Hepatocyte (in vitro differentiated cells): ENCODE data around the gene NGEF. TPM values are rescaled to one million over a fixed set of nuclear protein-coding genes. Genes with fewer than 3 reads are reported as not detected.

Experiments
- DNase-seq: peaks from one replicate; pipeline ENCODE4 v3.0.0-alpha.2; 2016; ENCODE audit warnings: low spot score
- H2AFZ ChIP-seq: fragments of 200-600 bp; sonication (generic); 2 replicates; pipeline ENCODE4 v1.6.0; 2016; ENCODE audit warnings: antibody characterized with exemption, mild to moderate bottlenecking
- H3K27ac ChIP-seq: fragments of 200-600 bp; sonication (generic); 2 replicates; pipeline ENCODE4 v1.5.1; 2016; ENCODE audit warnings: mild to moderate bottlenecking
- H3K27me3 ChIP-seq: fragments of 200-600 bp; sonication (generic); 2 replicates; pipeline ENCODE4 v1.6.1; 2016
- H3K36me3 ChIP-seq: fragments of 200-600 bp; sonication (generic); replicated peaks from 2 replicates; pipeline ENCODE4 v1.5.1; 2016; ENCODE audit warnings: low read depth; ENCODE audit not compliant: insufficient read depth
- H3K4me1 ChIP-seq: fragments of 200-600 bp; sonication (generic); 2 replicates; pipeline ENCODE4 v1.5.1; 2016; ENCODE audit warnings: mild to moderate bottlenecking, moderate library complexity; ENCODE audit not compliant: insufficient read depth
- H3K4me2 ChIP-seq: fragments of 200-600 bp; sonication (generic); 2 replicates; pipeline ENCODE4 v1.6.0; 2016
- H3K4me3 ChIP-seq: fragments of 200-600 bp; sonication (generic); 2 replicates; pipeline ENCODE4 v1.5.1; 2016; ENCODE audit warnings: mild to moderate bottlenecking
- H3K79me2 ChIP-seq: fragments of 200-600 bp; sonication (generic); 2 replicates; pipeline ENCODE4 v1.6.0; 2017; ENCODE audit warnings: mild to moderate bottlenecking
- H3K9me2 ChIP-seq: fragments of 200-600 bp; sonication (generic); replicated peaks from 2 replicates; pipeline ENCODE4 v1.6.0; 2017; ENCODE audit warnings: mild to moderate bottlenecking; ENCODE audit not compliant: insufficient read depth
- H3K9me3 ChIP-seq: fragments of 200-600 bp; sonication (generic); 2 replicates; pipeline ENCODE4 v1.5.1; 2016; ENCODE audit warnings: low read depth, mild to moderate bottlenecking
- H4K20me1 ChIP-seq: fragments of 200-600 bp; sonication (generic); 2 replicates; pipeline ENCODE4 v1.6.0; 2016; ENCODE audit warnings: mild to moderate bottlenecking; ENCODE audit not compliant: insufficient read depth, poor library complexity, severe bottlenecking
- EZH2 ChIP-seq: fragments of 200-600 bp; sonication (generic); IDR thresholded peaks from 2 replicates; pipeline ENCODE4 v1.6.1; 2016; ENCODE audit warnings: antibody characterized with exemption, mild to moderate bottlenecking, borderline replicate concordance
- EZH2phosphoT487 ChIP-seq: fragments of 200-600 bp; sonication (generic); IDR thresholded peaks from one replicate; pipeline ENCODE4 v1.6.1; 2018; ENCODE audit warnings: antibody characterized with exemption, mild to moderate bottlenecking, low read depth, moderate library complexity; ENCODE audit not compliant: unreplicated experiment, severe bottlenecking
- WGBS: methylation state at CpG from one replicate; pipeline ENCODE4 v1.1.6; 2016; ENCODE audit warnings: low lambda C conversion rate; ENCODE audit errors: missing lambda C conversion rate; 5-methylcytosine and 5-hydroxymethylcytosine counted together
- polyA plus RNA-seq: library from polyadenylated mRNA; unstranded; fragments of >200 nt; fragmentation: Nextera tagmentation; extraction: Ambion mirVana; gene quantifications from 2 replicates; pipeline ENCODE4 v1.2.1, GENCODE V29; 2016
- total RNA-seq: library from RNA; depleted of rRNA; stranded (reverse); fragments of >200 nt; gene quantifications from 2 replicates; pipeline ENCODE4 v1.2.3, GENCODE V29; 2014
- TF ChIP-seq, protein P1 (sequence below): fragments of 200-600 bp; sonication (generic); IDR thresholded peaks from 2 replicates; pipeline ENCODE4 v1.5.1; 2016; ENCODE audit warnings: antibody characterized with exemption, mild to moderate bottlenecking; ENCODE audit not compliant: poor library complexity

The NGEF gene
- total and polyA plus RNA-seq, 2 experiments from 2014 or later = 2.2 to 3.2 TPM

DNA sequence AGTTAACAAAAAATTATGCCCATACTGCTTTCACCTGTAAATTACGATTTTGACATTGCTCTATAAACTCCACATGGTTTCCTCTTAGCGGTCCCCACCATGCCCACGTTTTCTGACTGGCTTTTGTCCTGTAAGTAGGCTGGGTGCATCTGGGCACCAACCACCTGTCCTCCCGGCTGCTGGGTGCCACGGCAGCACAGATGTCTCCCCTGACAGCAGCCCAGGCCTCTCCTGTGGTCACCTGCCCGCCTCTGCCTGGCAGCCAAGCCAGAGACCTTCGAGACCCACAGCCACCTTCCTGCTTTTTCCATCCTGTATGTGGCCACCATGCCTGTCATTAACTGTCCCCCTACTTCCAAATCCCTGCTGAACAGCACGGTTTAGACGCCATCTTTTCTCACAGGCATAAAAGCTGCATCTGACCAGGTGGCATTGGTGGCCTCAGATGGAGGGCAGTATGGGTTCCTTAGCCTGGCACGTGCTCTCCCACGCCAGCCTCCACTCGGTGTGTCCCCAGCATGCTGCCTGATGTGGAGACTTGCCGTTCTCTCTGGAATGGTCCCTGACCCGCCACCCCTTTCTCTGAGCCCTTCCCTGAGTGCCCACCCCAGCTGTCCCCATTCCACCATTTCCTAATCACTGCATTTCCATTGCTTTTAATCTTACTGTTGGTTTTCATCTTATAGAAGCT is 124.1 kb downstream of the NGEF start:
- Histone ChIP-seq H3K36me3 (no peaks in the 10 kb centered on the region), H2AFZ (no peak overlapping the region), H3K27me3 (no peaks in the 10 kb centered on the region), H3K4me1 (no peaks in the 10 kb centered on the region), H4K20me1 (no peaks in the 10 kb centered on the region), H3K4me3 (no peak overlapping the region), H3K9me3 (no peaks in the 10 kb centered on the region), H3K9me2 (no peaks in the 10 kb centered on the region), H3K4me2 (no peak overlapping the region), H3K27ac (no peak overlapping the region), H3K79me2 (no peaks in the 10 kb centered on the region)
- DNase-seq = peak; percentile 1
- WGBS = 92% methylated on average over 14 of the region's 14 CpGs
- TF ChIP-seq, protein P1, sequence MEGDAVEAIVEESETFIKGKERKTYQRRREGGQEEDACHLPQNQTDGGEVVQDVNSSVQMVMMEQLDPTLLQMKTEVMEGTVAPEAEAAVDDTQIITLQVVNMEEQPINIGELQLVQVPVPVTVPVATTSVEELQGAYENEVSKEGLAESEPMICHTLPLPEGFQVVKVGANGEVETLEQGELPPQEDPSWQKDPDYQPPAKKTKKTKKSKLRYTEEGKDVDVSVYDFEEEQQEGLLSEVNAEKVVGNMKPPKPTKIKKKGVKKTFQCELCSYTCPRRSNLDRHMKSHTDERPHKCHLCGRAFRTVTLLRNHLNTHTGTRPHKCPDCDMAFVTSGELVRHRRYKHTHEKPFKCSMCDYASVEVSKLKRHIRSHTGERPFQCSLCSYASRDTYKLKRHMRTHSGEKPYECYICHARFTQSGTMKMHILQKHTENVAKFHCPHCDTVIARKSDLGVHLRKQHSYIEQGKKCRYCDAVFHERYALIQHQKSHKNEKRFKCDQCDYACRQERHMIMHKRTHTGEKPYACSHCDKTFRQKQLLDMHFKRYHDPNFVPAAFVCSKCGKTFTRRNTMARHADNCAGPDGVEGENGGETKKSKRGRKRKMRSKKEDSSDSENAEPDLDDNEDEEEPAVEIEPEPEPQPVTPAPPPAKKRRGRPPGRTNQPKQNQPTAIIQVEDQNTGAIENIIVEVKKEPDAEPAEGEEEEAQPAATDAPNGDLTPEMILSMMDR = no peak
- TF ChIP-seq EZH2 (no peak), EZH2phosphoT487 (no peak)

DNA sequence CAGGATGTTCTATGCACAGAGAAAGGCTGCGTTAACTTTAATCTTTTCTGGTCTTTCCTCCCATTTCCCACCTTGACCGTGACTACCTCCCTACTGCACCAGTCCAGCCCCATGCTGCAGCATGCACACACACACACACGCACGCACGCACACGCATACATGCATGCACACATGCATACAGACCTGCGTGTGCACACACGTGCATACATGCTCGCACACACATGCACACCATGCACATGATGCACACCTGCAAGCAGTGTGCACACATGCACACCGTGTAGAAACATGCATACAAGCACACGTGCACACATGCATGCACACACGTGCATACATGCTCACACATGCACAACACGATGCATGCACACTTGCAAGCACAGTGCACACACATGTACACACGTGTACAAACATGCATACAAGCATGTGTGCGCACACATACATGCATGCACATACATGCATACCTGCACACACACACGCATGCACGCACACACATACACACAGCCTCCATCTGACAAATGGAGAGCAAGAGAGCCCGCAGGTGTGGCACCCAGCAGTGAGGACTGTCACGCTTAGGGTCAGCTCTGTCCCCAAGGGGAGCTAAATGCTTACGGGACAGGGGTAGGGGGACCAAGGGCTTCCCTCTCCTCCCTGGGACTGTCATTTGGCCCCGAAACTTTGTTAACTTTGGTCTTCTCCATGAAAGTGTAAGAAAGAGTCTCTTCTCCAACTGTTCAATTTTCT is 124.8 kb downstream of the NGEF start:
- Histone ChIP-seq H3K36me3 (no peaks in the 10 kb centered on the region), H3K79me2 (no peaks in the 10 kb centered on the region), H3K9me2 (no peaks in the 10 kb centered on the region), H3K4me2 (no peak overlapping the region), H2AFZ (no peak overlapping the region), H3K4me3 (no peak overlapping the region), H3K9me3 (no peaks in the 10 kb centered on the region), H3K27ac (no peak overlapping the region), H3K27me3 (no peaks in the 10 kb centered on the region), H3K4me1 (no peaks in the 10 kb centered on the region), H4K20me1 (no peaks in the 10 kb centered on the region)
- TF ChIP-seq, protein P1 = no peak
- TF ChIP-seq EZH2phosphoT487 = no peak
- TF ChIP-seq EZH2 = no peak
- WGBS = 95% methylated on average over 21 of the region's 21 CpGs
- peak; percentile 1 for DNase-seq

DNA sequence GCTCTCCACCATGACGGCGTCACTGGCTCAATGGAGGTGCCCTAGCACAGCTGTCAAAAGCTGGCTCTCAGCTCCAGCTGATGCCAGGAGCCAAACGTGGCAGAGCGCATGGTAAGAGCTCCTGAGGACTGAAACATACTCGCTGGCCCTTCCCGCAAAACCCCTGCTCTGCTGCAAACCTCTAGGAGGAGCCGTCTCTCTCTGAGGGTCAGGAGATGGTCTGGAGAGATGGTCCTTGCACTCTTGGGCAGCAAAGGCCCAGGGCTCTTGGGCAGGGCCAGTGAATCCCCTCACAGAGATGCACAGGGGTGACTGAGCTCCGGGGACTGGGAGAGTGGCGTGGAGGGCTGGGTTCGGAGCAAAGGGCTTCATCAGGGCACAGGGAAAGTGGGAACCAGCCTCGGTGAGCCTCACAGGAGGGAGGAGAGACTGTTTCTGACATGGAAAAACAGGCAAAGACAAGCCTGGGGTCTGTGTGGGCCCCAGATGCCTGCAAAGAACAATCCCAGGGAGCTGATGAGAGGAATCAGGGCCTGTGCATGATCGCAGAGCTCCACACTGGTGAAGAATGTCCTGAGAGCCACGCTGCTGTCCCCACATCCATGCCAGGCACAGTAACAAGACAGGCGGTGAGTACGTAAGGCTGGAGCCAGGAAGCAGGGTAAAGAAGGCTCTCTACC is 125.7 kb downstream of the NGEF start:
- no peak overlapping the region for H2AFZ ChIP-seq
- no peak overlapping the region for H3K27ac ChIP-seq
- TF ChIP-seq EZH2phosphoT487 (no peak), EZH2 (no peak)
- TF ChIP-seq, protein P1 = no peak
- H3K36me3 ChIP-seq = no peaks in the 10 kb centered on the region
- H3K9me2 ChIP-seq = no peaks in the 10 kb centered on the region
- no peaks in the 10 kb centered on the region for H3K9me3 ChIP-seq
- H4K20me1 ChIP-seq = no peaks in the 10 kb centered on the region
- no peak overlapping the region for H3K4me3 ChIP-seq
- no peaks in the 10 kb centered on the region for H3K27me3 ChIP-seq
- no peak overlapping the region for H3K4me2 ChIP-seq
- no peak for DNase-seq
- 82% methylated on average over 15 of the region's 15 CpGs for WGBS
- H3K79me2 ChIP-seq = no peaks in the 10 kb centered on the region
- no peaks in the 10 kb centered on the region for H3K4me1 ChIP-seq
